NCI-H2107 (cell line): Measurements from ENCODE around the gene NCKIPSD.

Experiments used
- DNase-seq: peaks from one replicate; lab custom pipeline; 2025; lab: John Stamatoyannopoulos, UW

The NCKIPSD gene

GRCh38 chr3:48647714-48648113 is 38.0 kb downstream of the NCKIPSD start:
- no peak for DNase-seq

- no peak for DNase-seq
Observed at GRCh38 chr3:48644898-48645760, 40.6 kb downstream of the NCKIPSD start.

GRCh38 chr3:48642605-48643004 is 43.1 kb downstream of the NCKIPSD start:
- no peak for DNase-seq

GRCh38 chr3:48641396-48641795 is 44.3 kb downstream of the NCKIPSD start:
- DNase-seq: no peak

GRCh38 chr3:48639944-48640606 is 45.6 kb downstream of the NCKIPSD start:
- no peak for DNase-seq

GRCh38 chr3:48637305-48637704 is 48.4 kb downstream of the NCKIPSD start:
- DNase-seq: no peak

- no peak for DNase-seq
Observed at GRCh38 chr3:48636149-48636655, 49.5 kb downstream of the NCKIPSD start.

- DNase-seq: peak; percentile 82
Observed at GRCh38 chr3:48635222-48636021, 50.3 kb downstream of the NCKIPSD start, which contains the start of gene SLC26A6. TSS of gene SLC26A6 (minus strand) at chr3:48635461. CDS start at chr3:48635393, 68 bp downstream.

GRCh38 chr3:48634661-48635221 is 51.0 kb downstream of the NCKIPSD start:
- no peak for DNase-seq

- no peak for DNase-seq
Observed at GRCh38 chr3:48633743-48634142, 52.0 kb downstream of the NCKIPSD start.

GRCh38 chr3:48633256-48633655 is 52.5 kb downstream of the NCKIPSD start:
- no peak for DNase-seq

- no peak for DNase-seq
Observed at GRCh38 chr3:48631516-48632448, 53.9 kb downstream of the NCKIPSD start.

GRCh38 chr3:48630833-48631232 is 54.9 kb downstream of the NCKIPSD start:
- no peak for DNase-seq

- no peak for DNase-seq
Observed at GRCh38 chr3:48630407-48630806, 55.3 kb downstream of the NCKIPSD start.

- DNase-seq: no peak
Observed at GRCh38 chr3:48629894-48630293, 55.8 kb downstream of the NCKIPSD start.

- DNase-seq: no peak
Observed at GRCh38 chr3:48628277-48629017, 57.3 kb downstream of the NCKIPSD start.

GRCh38 chr3:48625600-48625999 is 60.1 kb downstream of the NCKIPSD start:
- no peak for DNase-seq

- DNase-seq: no peak
Observed at GRCh38 chr3:48624767-48625166, 60.9 kb downstream of the NCKIPSD start.

- DNase-seq: peak; percentile 66
Observed at GRCh38 chr3:48623851-48624547, 61.7 kb downstream of the NCKIPSD start.
